ENCODE data around the gene CCDC88C.

CCDC88C gene

GRCh38 chr14:91300957-91301356 lies 116.7 kb downstream of the CCDC88C start:
- peaks cover 77% of the 10 kb centered on the region for H3K36me3 ChIP-seq (ENCODE audit: insufficient read depth, low read depth, low read length)
- no peaks in the 10 kb centered on the region for H3K9me3 ChIP-seq (ENCODE audit: insufficient read depth, low read depth, low read length)
- H3K9ac ChIP-seq (ENCODE audit: low read depth, low read length) = no peak overlapping the region
- no peak overlapping the region for H3K27ac ChIP-seq (ENCODE audit: low read length)
- H3K4me3 ChIP-seq (ENCODE audit: low read length) = no peak overlapping the region
- H3K27me3 ChIP-seq (ENCODE audit: insufficient read depth, low read length) = no peaks in the 10 kb centered on the region
- peaks cover 18% of the 10 kb centered on the region; the same call in 1 of the 2 replicates for H3K4me1 ChIP-seq (ENCODE audit: insufficient read depth, low read length)

- peaks cover 79% of the 10 kb centered on the region for H3K36me3 ChIP-seq (ENCODE audit: insufficient read depth, low read depth, low read length)
- no peak overlapping the region for H3K9ac ChIP-seq (ENCODE audit: low read depth, low read length)
- no peak overlapping the region for H3K27ac ChIP-seq (ENCODE audit: low read length)
- no peaks in the 10 kb centered on the region for H3K9me3 ChIP-seq (ENCODE audit: insufficient read depth, low read depth, low read length)
- H3K4me1 ChIP-seq (ENCODE audit: insufficient read depth, low read length) = peaks cover 12% of the 10 kb centered on the region; the same call in 1 of the 2 replicates
- H3K27me3 ChIP-seq (ENCODE audit: insufficient read depth, low read length) = no peaks in the 10 kb centered on the region
- H3K4me3 ChIP-seq (ENCODE audit: low read length) = no peak overlapping the region
Observed at GRCh38 chr14:91300283-91300895, 117.2 kb downstream of the CCDC88C start.

- no peaks in the 10 kb centered on the region for H3K27me3 ChIP-seq (ENCODE audit: insufficient read depth, low read length)
- no peaks in the 10 kb centered on the region for H3K9me3 ChIP-seq (ENCODE audit: insufficient read depth, low read depth, low read length)
- peaks cover 10% of the 10 kb centered on the region; the same call in 1 of the 2 replicates for H3K4me1 ChIP-seq (ENCODE audit: insufficient read depth, low read length)
- no peak overlapping the region for H3K9ac ChIP-seq (ENCODE audit: low read depth, low read length)
- H3K27ac ChIP-seq (ENCODE audit: low read length) = no peak overlapping the region
- peaks cover 71% of the 10 kb centered on the region for H3K36me3 ChIP-seq (ENCODE audit: insufficient read depth, low read depth, low read length)
- no peak overlapping the region for H3K4me3 ChIP-seq (ENCODE audit: low read length)
Observed at GRCh38 chr14:91299121-91300115, 118.2 kb downstream of the CCDC88C start.

- Histone ChIP-seq H3K4me3 (ENCODE audit: low read length) (no peak overlapping the region), H3K4me1 (ENCODE audit: insufficient read depth, low read length) (peaks cover 3% of the 10 kb centered on the region; the same call in 1 of the 2 replicates), H3K9me3 (ENCODE audit: insufficient read depth, low read depth, low read length) (no peaks in the 10 kb centered on the region), H3K27ac (ENCODE audit: low read length) (no peak overlapping the region), H3K9ac (ENCODE audit: low read depth, low read length) (no peak overlapping the region), H3K36me3 (ENCODE audit: insufficient read depth, low read depth, low read length) (peaks cover 74% of the 10 kb centered on the region), H3K27me3 (ENCODE audit: insufficient read depth, low read length) (no peaks in the 10 kb centered on the region)
Observed at GRCh38 chr14:91298576-91298975, 119.0 kb downstream of the CCDC88C start.

- Histone ChIP-seq H3K4me3 (ENCODE audit: low read length) (no peak overlapping the region), H3K36me3 (ENCODE audit: insufficient read depth, low read depth, low read length) (peaks cover 77% of the 10 kb centered on the region)
Observed at GRCh38 chr14:91297081-91297711, 120.4 kb downstream of the CCDC88C start.

GRCh38 chr14:91295851-91296796 lies 121.5 kb downstream of the CCDC88C start:
- no peak overlapping the region for H3K9ac ChIP-seq (ENCODE audit: low read depth, low read length)

More at GRCh38 chr14:91297081-91297711, 120.4 kb downstream of the CCDC88C start:
- Histone ChIP-seq H3K9ac (ENCODE audit: low read depth, low read length) (no peak overlapping the region), H3K27me3 (ENCODE audit: insufficient read depth, low read length) (no peaks in the 10 kb centered on the region), H3K9me3 (ENCODE audit: insufficient read depth, low read depth, low read length) (no peaks in the 10 kb centered on the region), H3K4me1 (ENCODE audit: insufficient read depth, low read length) (no peaks in the 10 kb centered on the region), H3K27ac (ENCODE audit: low read length) (no peak overlapping the region)

GRCh38 chr14:91295276-91295845 lies 122.3 kb downstream of the CCDC88C start:
- Histone ChIP-seq H3K9ac (ENCODE audit: low read depth, low read length) (no peak overlapping the region), H3K27me3 (ENCODE audit: insufficient read depth, low read length) (no peaks in the 10 kb centered on the region), H3K4me1 (ENCODE audit: insufficient read depth, low read length) (no peaks in the 10 kb centered on the region), H3K36me3 (ENCODE audit: insufficient read depth, low read depth, low read length) (peaks cover 77% of the 10 kb centered on the region), H3K4me3 (ENCODE audit: low read length) (no peak overlapping the region), H3K27ac (ENCODE audit: low read length) (no peak overlapping the region), H3K9me3 (ENCODE audit: insufficient read depth, low read depth, low read length) (no peaks in the 10 kb centered on the region)

More at GRCh38 chr14:91295851-91296796, 121.5 kb downstream of the CCDC88C start:
- no peaks in the 10 kb centered on the region for H3K9me3 ChIP-seq (ENCODE audit: insufficient read depth, low read depth, low read length)
- H3K27ac ChIP-seq (ENCODE audit: low read length) = no peak overlapping the region
- no peaks in the 10 kb centered on the region for H3K27me3 ChIP-seq (ENCODE audit: insufficient read depth, low read length)
- H3K36me3 ChIP-seq (ENCODE audit: insufficient read depth, low read depth, low read length) = peaks cover 77% of the 10 kb centered on the region
- H3K4me3 ChIP-seq (ENCODE audit: low read length) = no peak overlapping the region
- no peaks in the 10 kb centered on the region for H3K4me1 ChIP-seq (ENCODE audit: insufficient read depth, low read length)

- Histone ChIP-seq H3K27me3 (ENCODE audit: insufficient read depth, low read length) (no peaks in the 10 kb centered on the region), H3K4me3 (ENCODE audit: low read length) (no peak overlapping the region), H3K9ac (ENCODE audit: low read depth, low read length) (no peak overlapping the region), H3K36me3 (ENCODE audit: insufficient read depth, low read depth, low read length) (peaks cover 76% of the 10 kb centered on the region), H3K4me1 (ENCODE audit: insufficient read depth, low read length) (no peaks in the 10 kb centered on the region), H3K27ac (ENCODE audit: low read length) (no peak overlapping the region), H3K9me3 (ENCODE audit: insufficient read depth, low read depth, low read length) (no peaks in the 10 kb centered on the region)
Observed at GRCh38 chr14:91294153-91294552, 123.5 kb downstream of the CCDC88C start.

- Histone ChIP-seq H3K4me3 (ENCODE audit: low read length) (no peak overlapping the region), H3K36me3 (ENCODE audit: insufficient read depth, low read depth, low read length) (peaks cover 73% of the 10 kb centered on the region)
Observed at GRCh38 chr14:91293281-91293680, 124.3 kb downstream of the CCDC88C start.

GRCh38 chr14:91292491-91292890 lies 125.1 kb downstream of the CCDC88C start:
- Histone ChIP-seq H3K27ac (ENCODE audit: low read length) (no peak overlapping the region), H3K4me1 (ENCODE audit: insufficient read depth, low read length) (no peaks in the 10 kb centered on the region), H3K9me3 (ENCODE audit: insufficient read depth, low read depth, low read length) (no peaks in the 10 kb centered on the region), H3K27me3 (ENCODE audit: insufficient read depth, low read length) (no peaks in the 10 kb centered on the region), H3K4me3 (ENCODE audit: low read length) (no peak overlapping the region), H3K9ac (ENCODE audit: low read depth, low read length) (no peak overlapping the region), H3K36me3 (ENCODE audit: insufficient read depth, low read depth, low read length) (peaks cover 75% of the 10 kb centered on the region)

More at GRCh38 chr14:91293281-91293680, 124.3 kb downstream of the CCDC88C start:
- no peaks in the 10 kb centered on the region for H3K4me1 ChIP-seq (ENCODE audit: insufficient read depth, low read length)
- no peak overlapping the region for H3K27ac ChIP-seq (ENCODE audit: low read length)
- no peaks in the 10 kb centered on the region for H3K9me3 ChIP-seq (ENCODE audit: insufficient read depth, low read depth, low read length)
- H3K27me3 ChIP-seq (ENCODE audit: insufficient read depth, low read length) = no peaks in the 10 kb centered on the region
- no peak overlapping the region for H3K9ac ChIP-seq (ENCODE audit: low read depth, low read length)

Measured in iPS-20b (cell line).